HL-60 (cell line): Measurements from ENCODE around the gene IQGAP2.

Source experiments
- CTCF ChIP-seq: IDR thresholded peaks from one replicate; pipeline ENCODE4 v1.5.1; 2011; ENCODE audit warnings: low read length, control low read depth, inconsistent platforms; ENCODE audit not compliant: insufficient read depth
- GABPA ChIP-seq: IDR thresholded peaks from 2 replicates; pipeline ENCODE4 v1.6.1; 2012; ENCODE audit warnings: low read depth
- POLR2AphosphoS5 ChIP-seq: IDR thresholded peaks from 2 replicates; pipeline ENCODE4 v1.6.1; 2012; ENCODE audit warnings: low read depth
- REST ChIP-seq: IDR thresholded peaks from 2 replicates; pipeline ENCODE4 v1.6.1; 2012; ENCODE audit warnings: low read depth; ENCODE audit not compliant: insufficient replicate concordance

- TF ChIP-seq CTCF (no peak), POLR2AphosphoS5 (no peak), GABPA (no peak), REST (no peak)
Observed at GRCh38 chr5:76637490-76637889, 234.4 kb downstream of the IQGAP2 start.
